GM23338 (cell line): ENCODE data around the gene RBM33.

Experiments
- CREB1 ChIP-seq: fragments of 250-450 bp; sonication (Bioruptor Pico); IDR thresholded peaks from 2 replicates; pipeline ENCODE4 v1.5.0; 2020; ENCODE audit warnings: low read depth, mild to moderate bottlenecking, moderate library complexity
- EZH2 ChIP-seq: fragments of 200-600 bp; sonication (generic); IDR thresholded peaks from one replicate; pipeline ENCODE4 v1.8.0; 2017; ENCODE audit warnings: antibody characterized with exemption, mild to moderate bottlenecking, low read depth; ENCODE audit not compliant: unreplicated experiment
- POLR2AphosphoS5 ChIP-seq: IDR thresholded peaks from 2 replicates; pipeline ENCODE4 v1.6.1; 2016; ENCODE audit warnings: antibody characterized with exemption, low read depth
- STAT1 ChIP-seq: IDR thresholded peaks from one replicate; pipeline ENCODE4 v1.6.1; 2016; ENCODE audit warnings: antibody characterized with exemption; ENCODE audit not compliant: unreplicated experiment
- TF ChIP-seq, protein P1 (sequence below), 2 experiments: fragments of 200-600 bp in 1 of 2; sonication (generic) in 1 of 2; conservative IDR thresholded peaks; 2 replicates each; pipeline versions ENCODE4 v1.5.1 to v1.6.1; 2016 to 2017; ENCODE audit warnings: antibody characterized with exemption in 2 of 2, low read depth in 2 of 2, mild to moderate bottlenecking in 2 of 2, moderate library complexity in 1 of 2
- TF ChIP-seq, protein P2 (sequence below): IDR thresholded peaks from one replicate; pipeline ENCODE4 v1.6.1; 2018; ENCODE audit warnings: antibody characterized with exemption; ENCODE audit not compliant: unreplicated experiment
- TF ChIP-seq, protein P3 (sequence below): IDR thresholded peaks from 2 replicates; pipeline ENCODE4 v1.6.1; 2016; ENCODE audit warnings: antibody characterized with exemption

DNA sequence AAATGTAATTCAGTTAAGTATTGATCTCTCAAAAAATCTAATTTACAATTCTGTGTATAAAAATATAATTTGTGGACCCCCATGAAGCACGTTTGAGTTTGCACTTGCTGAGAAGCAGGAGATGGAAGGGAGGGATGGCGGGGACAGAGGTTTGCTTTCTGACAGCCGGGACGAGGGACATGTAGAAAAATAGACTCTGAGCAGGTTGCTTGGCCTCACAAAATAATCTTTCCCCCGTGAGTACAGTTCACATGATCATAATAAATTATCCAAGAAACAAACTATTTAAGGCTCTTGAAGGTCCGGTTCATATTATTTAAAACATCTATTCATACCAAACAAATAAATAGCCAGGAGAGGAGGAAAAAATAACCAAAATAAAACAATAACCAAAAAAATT is 157.8 kb downstream of the RBM33 start:
- TF ChIP-seq, protein P1, sequence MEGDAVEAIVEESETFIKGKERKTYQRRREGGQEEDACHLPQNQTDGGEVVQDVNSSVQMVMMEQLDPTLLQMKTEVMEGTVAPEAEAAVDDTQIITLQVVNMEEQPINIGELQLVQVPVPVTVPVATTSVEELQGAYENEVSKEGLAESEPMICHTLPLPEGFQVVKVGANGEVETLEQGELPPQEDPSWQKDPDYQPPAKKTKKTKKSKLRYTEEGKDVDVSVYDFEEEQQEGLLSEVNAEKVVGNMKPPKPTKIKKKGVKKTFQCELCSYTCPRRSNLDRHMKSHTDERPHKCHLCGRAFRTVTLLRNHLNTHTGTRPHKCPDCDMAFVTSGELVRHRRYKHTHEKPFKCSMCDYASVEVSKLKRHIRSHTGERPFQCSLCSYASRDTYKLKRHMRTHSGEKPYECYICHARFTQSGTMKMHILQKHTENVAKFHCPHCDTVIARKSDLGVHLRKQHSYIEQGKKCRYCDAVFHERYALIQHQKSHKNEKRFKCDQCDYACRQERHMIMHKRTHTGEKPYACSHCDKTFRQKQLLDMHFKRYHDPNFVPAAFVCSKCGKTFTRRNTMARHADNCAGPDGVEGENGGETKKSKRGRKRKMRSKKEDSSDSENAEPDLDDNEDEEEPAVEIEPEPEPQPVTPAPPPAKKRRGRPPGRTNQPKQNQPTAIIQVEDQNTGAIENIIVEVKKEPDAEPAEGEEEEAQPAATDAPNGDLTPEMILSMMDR (conservative IDR thresholded peaks at IDR 0.05; ENCODE audit: low read depth in 2 of 2): no peak
- TF ChIP-seq POLR2AphosphoS5 (no peak), STAT1 (no peak), EZH2 (peak; percentile 67), CREB1 (CRISPR knock-in tag) (no peak)
- TF ChIP-seq, protein P2, sequence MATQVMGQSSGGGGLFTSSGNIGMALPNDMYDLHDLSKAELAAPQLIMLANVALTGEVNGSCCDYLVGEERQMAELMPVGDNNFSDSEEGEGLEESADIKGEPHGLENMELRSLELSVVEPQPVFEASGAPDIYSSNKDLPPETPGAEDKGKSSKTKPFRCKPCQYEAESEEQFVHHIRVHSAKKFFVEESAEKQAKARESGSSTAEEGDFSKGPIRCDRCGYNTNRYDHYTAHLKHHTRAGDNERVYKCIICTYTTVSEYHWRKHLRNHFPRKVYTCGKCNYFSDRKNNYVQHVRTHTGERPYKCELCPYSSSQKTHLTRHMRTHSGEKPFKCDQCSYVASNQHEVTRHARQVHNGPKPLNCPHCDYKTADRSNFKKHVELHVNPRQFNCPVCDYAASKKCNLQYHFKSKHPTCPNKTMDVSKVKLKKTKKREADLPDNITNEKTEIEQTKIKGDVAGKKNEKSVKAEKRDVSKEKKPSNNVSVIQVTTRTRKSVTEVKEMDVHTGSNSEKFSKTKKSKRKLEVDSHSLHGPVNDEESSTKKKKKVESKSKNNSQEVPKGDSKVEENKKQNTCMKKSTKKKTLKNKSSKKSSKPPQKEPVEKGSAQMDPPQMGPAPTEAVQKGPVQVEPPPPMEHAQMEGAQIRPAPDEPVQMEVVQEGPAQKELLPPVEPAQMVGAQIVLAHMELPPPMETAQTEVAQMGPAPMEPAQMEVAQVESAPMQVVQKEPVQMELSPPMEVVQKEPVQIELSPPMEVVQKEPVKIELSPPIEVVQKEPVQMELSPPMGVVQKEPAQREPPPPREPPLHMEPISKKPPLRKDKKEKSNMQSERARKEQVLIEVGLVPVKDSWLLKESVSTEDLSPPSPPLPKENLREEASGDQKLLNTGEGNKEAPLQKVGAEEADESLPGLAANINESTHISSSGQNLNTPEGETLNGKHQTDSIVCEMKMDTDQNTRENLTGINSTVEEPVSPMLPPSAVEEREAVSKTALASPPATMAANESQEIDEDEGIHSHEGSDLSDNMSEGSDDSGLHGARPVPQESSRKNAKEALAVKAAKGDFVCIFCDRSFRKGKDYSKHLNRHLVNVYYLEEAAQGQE: no peak
- TF ChIP-seq, protein P3, sequence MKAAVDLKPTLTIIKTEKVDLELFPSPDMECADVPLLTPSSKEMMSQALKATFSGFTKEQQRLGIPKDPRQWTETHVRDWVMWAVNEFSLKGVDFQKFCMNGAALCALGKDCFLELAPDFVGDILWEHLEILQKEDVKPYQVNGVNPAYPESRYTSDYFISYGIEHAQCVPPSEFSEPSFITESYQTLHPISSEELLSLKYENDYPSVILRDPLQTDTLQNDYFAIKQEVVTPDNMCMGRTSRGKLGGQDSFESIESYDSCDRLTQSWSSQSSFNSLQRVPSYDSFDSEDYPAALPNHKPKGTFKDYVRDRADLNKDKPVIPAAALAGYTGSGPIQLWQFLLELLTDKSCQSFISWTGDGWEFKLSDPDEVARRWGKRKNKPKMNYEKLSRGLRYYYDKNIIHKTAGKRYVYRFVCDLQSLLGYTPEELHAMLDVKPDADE: no peak
